HL-60 (cell line): ENCODE results near the gene SDCCAG8.

Source experiments
- DNase-seq, 2 experiments: peaks; one replicate each; pipeline ENCODE4 v3.0.0-alpha.2; 2010 to 2020; ENCODE audit warnings: low read depth in 1 of 2, low spot score in 1 of 2
- H3K27ac ChIP-seq: fragments of 250-450 bp; sonication (Bioruptor Pico); replicated peaks from 2 replicates; pipeline ENCODE4 v1.5.1; 2020; ENCODE audit warnings: mild to moderate bottlenecking, moderate library complexity
- H3K27me3 ChIP-seq: fragments of 250-450 bp; sonication (Bioruptor Pico); 2 replicates; pipeline ENCODE4 v1.5.1; 2021; ENCODE audit warnings: mild to moderate bottlenecking, moderate library complexity; ENCODE audit not compliant: insufficient read depth, poor library complexity, severe bottlenecking
- H3K4me3 ChIP-seq: replicated peaks from 2 replicates; pipeline ENCODE4 v1.5.1; 2011; ENCODE audit warnings: mild to moderate bottlenecking, control low read depth, low read length; ENCODE audit not compliant: insufficient read depth
- CTCF ChIP-seq: IDR thresholded peaks from one replicate; pipeline ENCODE4 v1.5.1; 2011; ENCODE audit warnings: low read length, control low read depth, inconsistent platforms; ENCODE audit not compliant: insufficient read depth
- GABPA ChIP-seq: IDR thresholded peaks from 2 replicates; pipeline ENCODE4 v1.6.1; 2012; ENCODE audit warnings: low read depth
- POLR2AphosphoS5 ChIP-seq: IDR thresholded peaks from 2 replicates; pipeline ENCODE4 v1.6.1; 2012; ENCODE audit warnings: low read depth
- REST ChIP-seq: IDR thresholded peaks from 2 replicates; pipeline ENCODE4 v1.6.1; 2012; ENCODE audit warnings: low read depth; ENCODE audit not compliant: insufficient replicate concordance
- SPI1 ChIP-seq: IDR thresholded peaks from 2 replicates; pipeline ENCODE4 v1.6.1; 2012; ENCODE audit warnings: low read depth, mild to moderate bottlenecking, borderline replicate concordance

SDCCAG8 gene

GRCh38 chr1:243497939-243498681 is 242.3 kb downstream of the SDCCAG8 start:
- no peaks in the 10 kb centered on the region for H3K27me3 ChIP-seq

GRCh38 chr1:243499248-243499647 is 243.4 kb downstream of the SDCCAG8 start:
- no peak for TF ChIP-seq POLR2AphosphoS5
- TF ChIP-seq REST, result no peak
- no peak for TF ChIP-seq GABPA
- no peak for TF ChIP-seq CTCF
- TF ChIP-seq SPI1, result no peak
- H3K4me3 ChIP-seq, result no peak overlapping the region
- no peak overlapping the region for H3K27ac ChIP-seq
- DNase-seq, result no peak
- no peaks in the 10 kb centered on the region for H3K27me3 ChIP-seq

More at GRCh38 chr1:243497939-243498681, 242.3 kb downstream of the SDCCAG8 start:
- TF ChIP-seq CTCF, result no peak
- TF ChIP-seq SPI1, result no peak
- TF ChIP-seq REST, result no peak
- TF ChIP-seq GABPA, result no peak
- no peak for TF ChIP-seq POLR2AphosphoS5
- DNase-seq, result no peak
- Histone ChIP-seq H3K27ac (no peak overlapping the region), H3K4me3 (no peak overlapping the region)

- Histone ChIP-seq H3K4me3 (no peak overlapping the region), H3K27ac (no peak overlapping the region), H3K27me3 (no peaks in the 10 kb centered on the region)
- TF ChIP-seq SPI1 (no peak), POLR2AphosphoS5 (no peak), CTCF (no peak), GABPA (no peak), REST (no peak)
- no peak for DNase-seq
Observed at GRCh38 chr1:243499711-243500110, 243.9 kb downstream of the SDCCAG8 start.
